Measurements from ENCODE around the gene FAM217B.

The FAM217B gene

GRCh38 chr20:59977086-59977485 lies 36.9 kb downstream of the FAM217B start:
- H3K27ac Mint-ChIP-seq: no peak overlapping the region
- H3K4me3 Mint-ChIP-seq: no peak overlapping the region
- peaks cover 23% of the 10 kb centered on the region for H3K36me3 Mint-ChIP-seq
- H3K27me3 Mint-ChIP-seq: no peaks in the 10 kb centered on the region
- no peaks in the 10 kb centered on the region for H3K9me3 Mint-ChIP-seq (ENCODE audit: low read depth)
- H3K4me1 Mint-ChIP-seq (ENCODE audit: low read depth): no peaks in the 10 kb centered on the region

- H3K36me3 Mint-ChIP-seq: peaks cover 19% of the 10 kb centered on the region
- no peak overlapping the region for H3K27ac Mint-ChIP-seq
- H3K27me3 Mint-ChIP-seq: no peaks in the 10 kb centered on the region
- H3K9me3 Mint-ChIP-seq (ENCODE audit: low read depth): no peaks in the 10 kb centered on the region
- no peak overlapping the region for H3K4me3 Mint-ChIP-seq
- no peaks in the 10 kb centered on the region for H3K4me1 Mint-ChIP-seq (ENCODE audit: low read depth)
Observed at GRCh38 chr20:59983076-59983475, 42.9 kb downstream of the FAM217B start.

- Mint-ChIP-seq H3K27ac (no peak overlapping the region), H3K4me3 (no peak overlapping the region), H3K4me1 (ENCODE audit: low read depth) (no peaks in the 10 kb centered on the region), H3K9me3 (ENCODE audit: low read depth) (no peaks in the 10 kb centered on the region), H3K36me3 (peaks cover 19% of the 10 kb centered on the region), H3K27me3 (no peaks in the 10 kb centered on the region)
Observed at GRCh38 chr20:59984541-59984940, 44.4 kb downstream of the FAM217B start.

GRCh38 chr20:59985164-59985563 lies 45.0 kb downstream of the FAM217B start:
- H3K27me3 Mint-ChIP-seq: no peaks in the 10 kb centered on the region
- H3K4me3 Mint-ChIP-seq: no peak overlapping the region
- H3K36me3 Mint-ChIP-seq: peaks cover 22% of the 10 kb centered on the region
- no peaks in the 10 kb centered on the region for H3K4me1 Mint-ChIP-seq (ENCODE audit: low read depth)
- no peak overlapping the region for H3K27ac Mint-ChIP-seq
- H3K9me3 Mint-ChIP-seq (ENCODE audit: low read depth): no peaks in the 10 kb centered on the region

- no peaks in the 10 kb centered on the region for H3K27me3 Mint-ChIP-seq
Observed at GRCh38 chr20:59985864-59986263, 45.7 kb downstream of the FAM217B start.

GRCh38 chr20:59987135-59987534 lies 46.9 kb downstream of the FAM217B start:
- Mint-ChIP-seq H3K4me1 (ENCODE audit: low read depth) (no peaks in the 10 kb centered on the region), H3K27ac (no peak overlapping the region), H3K27me3 (no peaks in the 10 kb centered on the region)

More at GRCh38 chr20:59985864-59986263, 45.7 kb downstream of the FAM217B start:
- Mint-ChIP-seq H3K4me3 (no peak overlapping the region), H3K4me1 (ENCODE audit: low read depth) (no peaks in the 10 kb centered on the region), H3K36me3 (peaks cover 18% of the 10 kb centered on the region), H3K9me3 (ENCODE audit: low read depth) (no peaks in the 10 kb centered on the region), H3K27ac (no peak overlapping the region)

GRCh38 chr20:59988141-59988540 lies 48.0 kb downstream of the FAM217B start:
- no peaks in the 10 kb centered on the region for H3K27me3 Mint-ChIP-seq
- no peaks in the 10 kb centered on the region for H3K4me1 Mint-ChIP-seq (ENCODE audit: low read depth)
- H3K4me3 Mint-ChIP-seq: no peak overlapping the region
- peaks cover 12% of the 10 kb centered on the region for H3K36me3 Mint-ChIP-seq
- H3K27ac Mint-ChIP-seq: no peak overlapping the region
- no peaks in the 10 kb centered on the region for H3K9me3 Mint-ChIP-seq (ENCODE audit: low read depth)

More at GRCh38 chr20:59987135-59987534, 46.9 kb downstream of the FAM217B start:
- peaks cover 16% of the 10 kb centered on the region for H3K36me3 Mint-ChIP-seq
- no peaks in the 10 kb centered on the region for H3K9me3 Mint-ChIP-seq (ENCODE audit: low read depth)
- H3K4me3 Mint-ChIP-seq: no peak overlapping the region

GRCh38 chr20:59992526-59993084 lies 52.4 kb downstream of the FAM217B start:
- Mint-ChIP-seq H3K36me3 (peaks cover 21% of the 10 kb centered on the region), H3K4me3 (no peak overlapping the region), H3K27ac (no peak overlapping the region), H3K27me3 (no peaks in the 10 kb centered on the region), H3K4me1 (ENCODE audit: low read depth) (peaks cover 2% of the 10 kb centered on the region), H3K9me3 (ENCODE audit: low read depth) (no peaks in the 10 kb centered on the region)

- H3K36me3 Mint-ChIP-seq: peaks cover 23% of the 10 kb centered on the region
- no peak overlapping the region for H3K4me3 Mint-ChIP-seq
- H3K27me3 Mint-ChIP-seq: no peaks in the 10 kb centered on the region
- peaks cover 2% of the 10 kb centered on the region for H3K4me1 Mint-ChIP-seq (ENCODE audit: low read depth)
- H3K9me3 Mint-ChIP-seq (ENCODE audit: low read depth): no peaks in the 10 kb centered on the region
- no peak overlapping the region for H3K27ac Mint-ChIP-seq
Observed at GRCh38 chr20:59993736-59994430, 53.7 kb downstream of the FAM217B start.

GRCh38 chr20:59994697-59995122 lies 54.5 kb downstream of the FAM217B start:
- peaks cover 2% of the 10 kb centered on the region for H3K4me1 Mint-ChIP-seq (ENCODE audit: low read depth)
- no peak overlapping the region for H3K4me3 Mint-ChIP-seq
- no peaks in the 10 kb centered on the region for H3K27me3 Mint-ChIP-seq
- H3K27ac Mint-ChIP-seq: no peak overlapping the region
- H3K36me3 Mint-ChIP-seq: peaks cover 27% of the 10 kb centered on the region
- H3K9me3 Mint-ChIP-seq (ENCODE audit: low read depth): no peaks in the 10 kb centered on the region

- Mint-ChIP-seq H3K27me3 (no peaks in the 10 kb centered on the region), H3K27ac (no peak overlapping the region), H3K4me3 (no peak overlapping the region), H3K4me1 (ENCODE audit: low read depth) (peaks cover 2% of the 10 kb centered on the region), H3K9me3 (ENCODE audit: low read depth) (no peaks in the 10 kb centered on the region), H3K36me3 (peaks cover 26% of the 10 kb centered on the region)
Observed at GRCh38 chr20:59996108-59996507, 55.9 kb downstream of the FAM217B start.

- no peak overlapping the region for H3K27ac Mint-ChIP-seq
Observed at GRCh38 chr20:59997896-59998295, 57.7 kb downstream of the FAM217B start.

More at GRCh38 chr20:59997896-59998295, 57.7 kb downstream of the FAM217B start:
- Mint-ChIP-seq H3K36me3 (peaks cover 30% of the 10 kb centered on the region), H3K9me3 (ENCODE audit: low read depth) (no peaks in the 10 kb centered on the region), H3K4me1 (ENCODE audit: low read depth) (peaks cover 2% of the 10 kb centered on the region), H3K4me3 (no peak overlapping the region), H3K27me3 (no peaks in the 10 kb centered on the region)
